ENCODE data around the gene CCDC51.
A peak's percentile ranks its signal among the peaks of the same experiment; 100 is the strongest.
"Not testable (repeated sequence)": the region's sequence is repeated elsewhere in the genome, so short reads cannot be mapped to it uniquely, and the experiment has no call there.

CCDC51 gene

DNA sequence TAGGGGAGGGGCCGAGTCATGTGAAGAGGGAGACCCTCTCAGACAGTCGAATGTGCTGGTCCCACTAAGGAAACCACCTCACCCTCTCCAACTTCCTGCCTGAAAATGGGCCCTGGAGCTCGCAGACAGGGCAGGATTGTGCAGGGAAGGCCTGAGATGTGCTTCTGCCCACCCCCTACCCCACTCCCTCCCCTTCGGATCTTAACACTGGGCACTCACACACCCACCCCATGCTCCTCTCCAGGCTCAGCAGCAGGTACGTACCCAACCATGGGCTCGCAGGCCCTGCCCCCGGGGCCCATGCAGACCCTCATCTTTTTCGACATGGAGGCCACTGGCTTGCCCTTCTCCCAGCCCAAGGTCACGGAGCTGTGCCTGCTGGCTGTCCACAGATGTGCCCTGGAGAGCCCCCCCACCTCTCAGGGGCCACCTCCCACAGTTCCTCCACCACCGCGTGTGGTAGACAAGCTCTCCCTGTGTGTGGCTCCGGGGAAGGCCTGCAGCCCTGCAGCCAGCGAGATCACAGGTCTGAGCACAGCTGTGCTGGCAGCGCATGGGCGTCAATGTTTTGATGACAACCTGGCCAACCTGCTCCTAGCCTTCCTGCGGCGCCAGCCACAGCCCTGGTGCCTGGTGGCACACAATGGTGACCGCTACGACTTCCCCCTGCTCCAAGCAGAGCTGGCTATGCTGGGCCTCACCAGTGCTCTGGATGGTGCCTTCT is 26.6 kb upstream of the CCDC51 start:
- DNase-seq (ENCODE audit: low read depth in 2 of 2) = no peak

DNA sequence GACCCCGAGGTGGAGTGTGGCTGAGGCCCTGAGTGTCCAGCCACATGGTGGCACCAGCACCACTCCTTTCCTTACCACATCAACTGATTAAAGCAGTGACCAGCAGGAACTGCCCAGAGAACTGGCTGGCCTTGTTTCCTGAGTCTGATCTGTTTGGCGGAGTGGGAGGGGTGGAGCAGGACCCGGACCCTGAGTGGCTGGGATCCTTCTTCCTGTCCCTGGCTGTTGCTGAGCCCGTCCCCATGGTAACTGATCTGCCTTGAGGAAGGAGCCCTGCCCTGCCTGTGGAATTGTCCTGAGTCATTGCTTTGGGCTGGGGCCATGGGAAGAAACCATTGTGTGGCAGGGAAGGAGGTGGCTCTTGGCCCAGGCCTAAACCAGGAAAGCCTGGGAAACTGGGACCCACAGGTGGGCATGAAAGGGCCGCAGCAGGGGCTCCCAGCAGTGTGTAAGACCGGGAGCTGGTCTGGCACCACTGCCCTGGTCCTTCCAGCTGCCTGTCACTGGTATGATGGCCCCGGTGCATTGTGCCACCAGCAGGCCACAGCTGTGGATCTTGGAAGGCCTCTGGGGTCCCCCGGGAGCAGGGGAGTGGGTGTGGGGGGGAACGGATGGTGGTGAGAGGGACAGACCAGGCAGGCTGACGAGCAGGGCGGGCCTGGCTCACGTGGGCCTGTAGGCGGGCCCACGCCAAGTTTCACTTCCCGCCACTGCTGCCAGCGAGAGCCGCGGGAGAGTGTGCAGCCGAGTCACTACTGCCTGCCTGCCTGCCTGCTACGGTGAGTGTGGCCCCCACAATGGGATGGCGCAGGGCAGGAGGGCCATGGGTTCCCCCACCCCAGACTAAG is 25.8 kb upstream of the CCDC51 start:
- DNase-seq (ENCODE audit: low read depth in 2 of 2) = peak; percentile 65 to 77

DNA sequence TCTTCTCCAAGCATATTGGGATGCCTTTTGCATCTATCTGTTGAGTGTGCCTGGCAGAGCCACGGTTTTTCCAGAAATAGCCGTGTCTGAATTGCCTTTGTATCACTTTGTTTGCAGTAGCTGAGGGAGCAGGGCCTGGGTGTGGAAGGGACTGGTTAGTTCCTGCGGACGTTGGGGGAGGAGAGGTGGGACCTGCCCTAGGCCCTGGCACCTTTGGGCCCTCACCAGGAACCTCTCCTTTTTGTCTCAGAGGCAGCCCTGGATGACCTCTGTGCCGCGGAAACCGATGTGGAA is 25.3 kb upstream of the CCDC51 start:
- no peak for DNase-seq (ENCODE audit: low read depth in 2 of 2)

DNA sequence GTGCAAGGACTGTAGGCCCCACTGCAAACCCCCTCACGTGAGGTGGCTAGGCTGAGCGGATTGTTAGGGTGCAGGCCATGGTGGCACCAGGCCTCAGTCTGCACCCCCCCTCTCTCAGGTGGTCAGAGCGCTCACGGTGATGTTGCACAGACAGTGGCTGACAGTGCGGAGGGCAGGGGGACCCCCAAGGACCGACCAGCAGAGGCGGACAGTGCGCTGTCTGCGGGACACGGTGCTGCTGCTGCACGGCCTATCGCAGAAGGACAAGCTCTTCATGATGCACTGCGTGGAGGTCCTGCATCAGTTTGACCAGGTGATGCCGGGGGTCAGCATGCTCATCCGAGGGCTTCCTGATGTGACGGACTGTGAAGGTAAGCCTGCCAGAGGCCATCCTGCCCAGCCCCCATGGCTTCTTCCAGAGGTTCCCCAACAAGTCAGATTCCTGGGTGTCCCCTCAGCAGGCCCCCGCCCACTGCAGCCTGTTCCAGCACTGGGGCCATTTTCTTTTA is 24.8 kb upstream of the CCDC51 start:
- DNase-seq (ENCODE audit: low read depth in 2 of 2) = no peak

DNA sequence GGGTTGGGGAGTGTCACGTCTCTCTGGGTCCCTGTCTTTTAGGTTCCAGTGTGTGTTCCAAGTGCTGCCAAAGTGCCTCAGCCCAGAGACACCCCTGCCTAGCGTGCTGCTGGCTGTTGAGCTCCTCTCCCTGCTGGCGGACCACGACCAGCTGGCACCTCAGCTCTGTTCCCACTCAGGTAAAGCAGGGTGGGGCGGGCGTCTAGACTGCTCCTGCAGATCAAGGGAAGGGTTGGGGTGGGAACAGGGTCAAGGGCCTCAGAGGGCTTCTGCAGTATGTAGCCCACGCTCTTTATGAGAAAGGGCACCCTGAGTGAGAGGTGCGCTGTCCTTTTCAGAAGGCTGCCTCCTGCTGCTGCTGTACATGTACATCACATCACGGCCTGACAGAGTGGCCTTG is 23.8 kb upstream of the CCDC51 start:
- no peak for DNase-seq (ENCODE audit: low read depth in 2 of 2)

DNA sequence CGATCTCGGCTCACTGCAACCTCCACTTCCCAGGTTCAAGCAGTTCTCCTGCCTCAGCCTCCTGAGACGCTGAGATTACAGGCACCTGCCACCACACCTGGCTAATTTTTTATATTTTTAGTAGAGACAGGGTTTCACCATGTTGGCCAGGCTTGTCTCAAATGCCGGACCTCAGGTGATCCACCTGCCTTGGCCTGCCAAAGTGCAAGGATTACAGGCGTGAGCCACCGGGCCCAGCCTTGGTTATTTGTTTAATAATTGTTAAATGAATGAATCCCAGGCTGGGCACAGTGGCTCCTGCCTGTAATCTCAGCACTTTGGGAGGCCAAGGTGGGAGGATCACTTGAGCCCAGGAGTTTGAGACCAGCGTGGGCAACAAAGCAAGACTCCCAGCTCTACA is 21.8 kb upstream of the CCDC51 start:
- DNase-seq (ENCODE audit: low read depth in 2 of 2) = not testable (repeated sequence)

DNA sequence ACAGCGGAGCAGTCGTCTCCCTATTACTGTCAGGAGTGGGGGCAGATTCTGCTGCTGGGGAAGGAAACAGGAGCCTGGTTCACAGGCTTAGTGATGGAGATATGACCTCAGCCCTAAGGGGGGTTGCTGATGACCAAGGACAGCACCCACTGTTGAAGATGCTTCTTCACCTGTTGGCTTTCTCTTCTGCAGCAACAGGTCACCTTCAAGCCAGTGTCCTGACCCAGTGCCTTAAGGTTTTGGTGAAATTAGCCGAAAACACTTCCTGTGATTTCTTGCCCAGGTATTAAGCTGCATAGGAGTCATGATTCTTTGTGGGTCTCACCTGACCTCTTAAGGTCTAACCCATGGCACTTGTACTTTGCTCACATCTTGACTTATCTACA is 20.6 kb upstream of the CCDC51 start:
- DNase-seq (ENCODE audit: low read depth in 2 of 2) = no peak

DNA sequence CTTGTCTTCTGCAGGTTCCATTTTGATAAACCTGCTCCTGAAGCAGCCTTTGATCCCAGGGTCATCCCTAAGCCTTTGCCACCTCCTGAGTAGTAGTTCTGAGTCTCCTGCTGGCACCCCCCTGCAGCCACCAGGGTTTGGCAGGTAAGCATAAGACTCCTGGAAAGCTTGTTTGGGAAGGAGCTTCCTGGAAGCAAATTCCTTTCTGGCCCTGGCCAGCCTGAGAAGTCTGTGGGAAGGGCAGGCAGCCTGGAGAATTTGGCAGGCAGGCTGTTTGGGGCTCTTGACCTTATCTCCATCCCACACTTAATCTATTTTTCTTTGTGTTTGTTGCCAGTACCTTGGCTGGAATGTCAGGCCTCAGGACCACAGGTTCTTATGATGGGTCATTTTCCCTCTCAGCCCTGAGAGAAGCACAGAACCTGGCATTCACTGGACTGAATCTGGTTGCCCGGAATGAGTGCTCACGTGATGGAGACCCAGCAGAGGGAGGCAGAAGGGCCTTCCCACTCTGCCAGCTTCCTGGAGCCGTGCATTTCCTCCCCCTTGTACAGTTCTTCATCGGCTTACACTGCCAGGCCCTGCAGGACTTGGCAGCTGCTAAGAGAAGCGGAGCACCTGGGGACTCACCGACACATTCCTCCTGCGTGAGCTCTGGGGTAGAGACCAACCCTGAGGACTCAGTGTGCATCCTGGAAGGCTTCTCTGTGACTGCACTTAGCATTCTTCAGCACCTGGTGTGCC is 20.0 kb upstream of the CCDC51 start:
- no peak for DNase-seq (ENCODE audit: low read depth in 2 of 2)

DNA sequence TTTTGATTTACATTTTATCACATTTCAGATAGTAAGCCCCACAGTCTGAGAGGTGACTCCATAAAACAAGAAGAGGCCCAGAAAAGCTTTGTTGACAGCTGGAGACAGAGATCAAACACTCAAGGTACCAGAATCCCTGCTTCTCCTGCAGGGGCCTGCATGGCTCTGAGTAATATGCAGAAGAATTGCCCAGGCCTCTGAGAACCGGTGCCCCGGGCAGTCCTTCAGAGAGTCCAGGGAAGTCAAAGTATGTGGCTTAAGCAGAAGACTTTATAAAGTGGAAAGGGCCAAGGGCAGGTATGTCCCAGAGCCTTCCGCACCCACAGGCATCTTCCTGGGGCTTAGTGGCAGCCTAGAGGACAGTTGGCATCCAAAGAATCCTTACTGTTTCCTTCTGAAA is 19.4 kb upstream of the CCDC51 start:
- no peak for DNase-seq (ENCODE audit: low read depth in 2 of 2)

DNA sequence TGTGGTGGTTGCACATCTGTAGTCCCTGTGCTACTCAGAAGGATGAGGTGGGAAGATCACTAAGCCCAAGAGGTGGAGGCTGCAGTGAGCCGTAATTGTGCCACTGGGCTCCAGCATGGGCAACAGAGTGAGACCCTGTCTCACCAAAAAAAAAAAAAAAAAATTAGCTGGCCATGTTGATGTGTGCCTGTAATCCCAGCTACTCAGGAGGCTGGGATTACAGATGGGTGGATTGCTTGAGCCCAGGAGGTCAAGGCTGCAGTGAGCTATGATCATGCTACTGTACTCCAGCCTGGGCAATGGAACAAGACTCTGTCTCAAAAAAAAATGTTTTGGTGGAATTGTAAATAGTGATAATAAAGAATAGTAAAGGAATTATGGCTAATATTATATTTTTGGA is 16.5 kb upstream of the CCDC51 start:
- DNase-seq (ENCODE audit: low read depth in 2 of 2) = no peak

DNA sequence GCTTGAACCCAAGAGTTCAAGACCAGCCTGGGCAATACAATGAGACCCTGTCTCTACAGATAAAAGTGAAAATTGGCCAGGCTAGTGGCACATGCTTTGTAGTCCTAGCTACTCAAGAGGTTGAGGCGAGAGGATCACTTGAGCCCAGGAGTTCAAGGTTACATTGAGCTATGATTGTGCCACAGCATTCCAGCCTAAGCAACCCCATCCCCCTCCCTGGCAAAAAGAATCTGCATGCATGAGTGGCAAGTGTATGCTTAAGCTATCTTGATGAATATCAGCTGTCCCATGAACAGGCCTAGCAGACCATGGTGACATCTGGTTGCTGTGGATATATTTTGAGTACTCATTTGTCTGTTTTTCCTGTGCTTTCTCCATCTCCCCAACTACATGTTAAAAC is 11.4 kb upstream of the CCDC51 start:
- no peak for DNase-seq (ENCODE audit: low read depth in 2 of 2)

DNA sequence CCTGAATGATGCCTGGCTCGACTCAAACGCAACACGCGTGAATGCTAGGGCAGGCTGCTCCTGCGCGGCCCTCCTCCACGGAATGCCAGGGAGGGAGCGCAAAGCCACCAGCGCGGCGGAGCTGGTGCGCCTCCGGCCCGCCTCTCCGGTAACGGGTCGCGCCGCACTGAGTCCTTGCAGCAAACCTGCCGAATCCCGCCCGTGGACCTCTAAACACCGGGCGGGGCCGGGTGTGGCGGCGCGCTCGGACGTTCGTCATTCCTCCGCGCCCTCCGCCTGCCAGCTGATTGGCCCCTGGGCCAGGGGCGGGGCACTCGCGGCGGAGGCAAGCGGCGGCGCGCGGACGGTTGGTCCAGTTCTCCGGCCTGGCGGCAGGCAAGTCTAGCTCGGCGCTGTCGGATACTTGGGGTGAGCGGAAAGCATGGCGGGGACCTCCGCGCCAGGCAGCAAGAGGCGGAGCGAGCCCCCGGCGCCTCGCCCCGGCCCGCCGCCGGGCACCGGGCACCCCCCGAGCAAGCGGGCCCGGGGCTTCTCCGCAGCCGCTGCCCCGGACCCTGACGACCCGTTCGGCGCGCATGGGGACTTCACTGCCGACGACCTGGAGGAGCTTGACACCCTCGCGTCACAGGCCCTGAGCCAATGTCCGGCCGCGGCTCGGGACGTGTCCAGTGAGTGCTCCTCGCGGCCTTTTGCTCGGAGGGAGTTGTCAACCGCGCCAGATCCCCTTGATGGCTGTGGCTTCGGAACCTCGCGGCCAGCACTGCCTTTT is 6.7 kb upstream of the CCDC51 start, which contains the start of gene ATRIP:
Gene ATRIP, plus strand, starts transcription at position 313 of the 769 bp plus-strand sequence. Its CDS starts 109 bp downstream, at position 422.
- DNase-seq (ENCODE audit: low read depth in 2 of 2) = peak; percentile 63 to 84

DNA sequence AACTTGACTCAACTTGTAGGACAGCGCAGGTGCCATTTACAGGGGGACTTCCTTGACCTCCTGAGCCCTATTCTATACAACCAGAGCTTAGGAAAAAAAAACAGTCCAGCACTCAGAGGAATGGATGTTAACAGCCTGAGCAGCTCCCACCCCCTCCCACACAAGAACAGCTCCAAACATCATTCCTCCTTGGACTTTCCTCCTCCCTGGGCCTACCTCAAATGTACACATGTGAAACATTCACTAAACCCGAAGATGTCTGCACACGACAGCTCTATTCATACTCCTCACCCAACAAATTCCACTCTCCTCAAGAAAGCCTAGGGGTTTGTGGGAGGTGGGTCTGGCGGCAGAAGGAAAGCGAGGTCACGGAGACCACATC is 6.1 kb upstream of the CCDC51 start:
- no peak for DNase-seq (ENCODE audit: low read depth in 2 of 2)

DNA sequence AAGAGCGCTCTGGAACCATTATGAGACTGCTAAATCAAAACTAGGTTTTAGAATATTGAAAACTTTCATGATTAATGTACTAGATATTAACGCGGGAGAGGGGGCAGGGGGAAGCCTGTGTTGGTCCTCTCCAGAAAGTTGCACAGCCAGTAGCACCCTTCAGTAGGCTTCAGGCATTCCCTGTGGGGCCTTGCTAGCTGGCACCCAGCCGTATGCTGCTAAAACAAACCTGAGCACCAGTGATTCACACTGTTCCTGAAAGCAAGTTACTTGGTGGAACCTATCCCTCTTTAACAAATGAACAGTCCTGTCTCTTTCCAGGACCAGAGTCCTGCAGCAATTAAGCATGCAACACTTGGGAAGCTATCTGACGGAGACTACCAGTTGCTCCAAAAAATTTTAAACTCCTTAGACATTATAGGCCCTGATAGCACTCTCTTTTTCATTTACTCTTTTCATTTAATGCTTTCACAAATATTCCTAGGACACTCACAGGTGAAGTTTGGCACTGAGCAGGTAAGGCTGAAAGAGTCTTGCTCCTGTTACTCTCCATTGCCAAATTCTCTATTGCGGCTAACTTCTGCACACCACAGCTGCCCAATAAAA is 5.5 kb upstream of the CCDC51 start:
- DNase-seq (ENCODE audit: low read depth in 2 of 2) = no peak

DNA sequence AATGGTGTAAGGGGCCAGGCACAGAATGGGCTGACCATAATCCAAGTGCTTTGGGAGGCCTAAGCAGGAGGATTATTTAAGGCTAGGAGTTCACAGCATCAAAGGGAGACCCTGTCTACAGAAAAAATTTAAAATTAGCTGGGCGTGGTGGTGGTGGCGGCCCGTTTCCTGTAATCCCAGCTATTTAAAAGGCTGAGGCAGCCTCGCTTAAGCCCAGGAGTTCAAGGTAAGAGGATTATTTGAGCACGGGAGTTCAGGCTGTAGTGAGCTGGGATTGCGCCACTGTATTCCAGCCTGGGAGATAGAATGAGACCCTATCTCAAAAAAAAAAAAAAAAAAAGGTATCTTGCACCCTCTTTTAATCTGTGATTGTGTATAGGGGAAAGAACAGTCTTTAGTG is 2.0 kb upstream of the CCDC51 start:
- no peak for DNase-seq (ENCODE audit: low read depth in 2 of 2)

DNA sequence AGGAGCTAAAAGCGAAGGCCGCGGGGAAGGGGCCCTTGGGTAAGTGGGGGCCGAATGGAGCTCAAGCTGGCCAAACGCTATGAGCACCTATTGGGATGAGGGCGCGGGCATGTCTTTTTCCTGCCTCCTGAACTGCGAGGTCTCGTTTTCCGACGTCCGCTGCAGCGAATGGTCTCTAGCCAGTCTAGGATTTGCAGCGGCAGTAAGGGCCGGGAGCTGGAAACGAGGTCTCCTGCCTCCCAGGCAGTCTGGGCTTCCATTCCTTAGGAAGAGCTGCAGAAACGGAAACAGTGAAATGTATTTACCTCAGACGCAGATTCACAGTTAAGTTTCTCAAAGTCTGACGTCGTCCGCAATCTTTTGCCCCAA is 655 bp upstream of the CCDC51 start:
- no peak for DNase-seq (ENCODE audit: low read depth in 2 of 2)

DNA sequence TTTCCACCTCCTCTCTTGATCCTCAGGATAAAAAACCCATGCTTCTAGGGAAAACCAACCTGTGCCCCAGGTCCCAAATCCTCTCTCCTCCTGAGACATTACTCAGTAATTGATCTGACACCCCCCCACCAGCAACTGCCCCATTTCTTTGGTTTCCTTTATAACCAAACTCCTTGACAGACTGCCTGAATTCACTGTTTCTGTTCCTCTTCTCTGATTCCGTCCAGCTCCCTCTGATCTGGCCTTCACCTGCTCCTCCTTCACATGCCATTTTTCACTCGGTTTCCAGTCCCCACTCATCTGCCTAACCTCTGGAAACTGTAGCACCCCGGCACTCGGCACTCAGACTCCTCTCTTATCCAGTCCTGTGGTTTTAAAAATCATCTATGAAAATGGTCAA is 2.1 kb downstream of the CCDC51 start:
- no peak for DNase-seq (ENCODE audit: low read depth in 2 of 2)

DNA sequence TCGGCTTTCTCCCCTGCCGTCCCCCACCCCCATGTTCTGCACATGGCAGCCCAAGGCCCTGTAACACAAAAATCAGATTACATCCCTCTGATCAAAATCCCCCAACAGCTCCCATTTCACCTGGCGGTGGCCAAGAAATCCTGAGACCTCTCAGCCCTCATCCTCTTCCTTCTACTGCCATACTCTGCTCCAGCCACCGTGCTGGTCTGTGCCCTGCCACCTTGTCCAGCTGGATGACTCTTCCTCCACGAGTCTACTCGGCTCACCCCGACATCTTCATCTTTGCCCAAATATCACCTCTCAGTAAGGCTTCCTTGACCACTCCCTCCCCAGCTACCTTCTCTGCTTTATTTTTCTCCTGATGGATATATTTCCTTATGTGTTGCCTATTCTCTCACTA is 3.1 kb downstream of the CCDC51 start:
- no peak for DNase-seq (ENCODE audit: low read depth in 2 of 2)

DNA sequence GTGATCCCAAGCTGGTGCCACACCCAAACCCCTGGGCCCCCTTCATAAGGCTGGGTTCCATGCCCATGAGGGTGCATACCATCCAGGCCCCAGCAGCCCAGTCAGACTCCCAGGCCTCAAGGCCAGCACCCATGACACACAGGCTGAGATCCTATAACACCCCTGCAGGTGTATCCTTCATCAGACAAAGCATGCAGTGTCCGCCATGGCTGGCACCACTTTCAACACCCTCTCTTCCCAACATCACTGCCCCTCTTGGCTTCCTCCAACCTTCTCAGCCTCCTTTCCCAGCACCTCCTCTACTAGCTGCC is 3.5 kb downstream of the CCDC51 start:
- no peak for DNase-seq (ENCODE audit: low read depth in 2 of 2)

DNA sequence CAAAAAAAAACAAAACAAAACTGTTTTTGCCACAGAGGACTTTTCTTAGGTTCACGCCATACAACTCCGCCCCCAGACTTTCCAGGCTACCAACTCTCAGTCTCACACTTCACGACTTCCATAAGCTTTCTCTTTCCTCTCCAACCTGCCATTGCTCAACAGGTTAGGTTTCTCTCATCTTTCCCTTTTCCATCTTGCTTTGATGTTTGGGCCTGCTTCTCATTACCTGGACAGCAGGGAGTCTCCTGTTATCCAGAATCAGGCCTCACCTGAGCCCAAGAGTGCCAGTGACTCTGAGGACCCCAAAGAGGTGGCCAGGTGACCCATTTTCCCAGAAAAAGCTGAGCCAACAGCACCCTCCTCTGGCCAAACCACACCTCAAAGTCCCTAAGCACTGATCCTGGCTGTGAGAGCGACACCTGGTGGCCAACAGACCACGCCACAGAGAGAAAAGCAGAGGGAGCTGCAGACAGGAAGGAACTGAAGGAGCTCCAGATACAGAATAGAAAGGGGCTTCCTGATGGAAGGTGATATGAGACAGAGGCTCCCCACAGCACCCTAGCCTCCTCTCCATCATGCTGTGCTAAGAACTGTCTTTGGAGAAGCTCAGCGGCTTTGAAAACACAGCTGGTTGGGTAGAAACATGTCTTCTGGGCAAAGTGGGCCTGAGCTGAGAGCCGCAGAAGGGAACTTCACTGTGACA is 4.0 kb downstream of the CCDC51 start:
- DNase-seq (ENCODE audit: low read depth in 2 of 2) = peak; percentile 70 to 74

DNA sequence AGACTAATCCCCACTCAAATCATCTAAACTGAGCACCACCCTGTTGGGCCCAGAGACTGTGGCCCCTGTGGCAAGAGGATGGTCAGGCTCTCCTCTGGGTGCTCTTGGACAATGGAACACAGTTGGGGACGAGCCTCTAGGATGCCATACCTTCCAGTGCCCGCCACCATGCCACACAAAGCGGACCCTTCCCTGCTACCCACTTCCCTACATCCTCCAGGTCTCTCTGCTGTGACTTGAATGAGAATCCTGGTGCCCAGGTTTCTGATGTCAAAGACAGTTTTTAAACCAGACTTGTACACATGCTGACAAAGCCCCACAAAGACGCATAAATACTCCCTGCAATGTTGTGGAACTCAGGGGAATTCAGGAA is 4.7 kb downstream of the CCDC51 start:
- no peak for DNase-seq (ENCODE audit: low read depth in 2 of 2)

All from stimulated activated CD8-positive, alpha-beta memory T cell treated with anti-CD3 and anti-CD28 coated beads, Interleukin-7, amount 100 ng/mL, for 4 hours (primary cell).